SK-N-SH (cell line): ENCODE data around the gene TAF6L. TPM values are rescaled to one million over a fixed set of nuclear protein-coding genes. Genes with fewer than 3 reads are reported as not detected.
"Not testable (repeated sequence)": the region's sequence is repeated elsewhere in the genome, so short reads cannot be mapped to it uniquely, and the experiment has no call there.

ENCODE experiments used
- CTCF ChIA-PET: fragments of 300-600, 350-600 bp; formaldehyde crosslinking; extraction: SDS; loops from one replicate; lab custom pipeline; 2021; lab: Yijun Ruan, JAX
- POLR2A ChIA-PET: fragments of 350-600 bp; sonication (Branson Sonifier 250); formaldehyde crosslinking; extraction: SDS; loops from one replicate; lab custom pipeline; 2020; ENCODE audit warnings: antibody characterized with exemption, inconsistent platforms; lab: Yijun Ruan, JAX
- DNase-seq: peaks from one replicate; pipeline ENCODE4 v3.0.0; 2012
- H2AFZ ChIP-seq: fragments of 200-600 bp; sonication (generic); 2 replicates; pipeline ENCODE4 v1.8.1; 2016; ENCODE audit warnings: antibody characterized with exemption, mild to moderate bottlenecking, low read depth
- H3F3A ChIP-seq: fragments of 200-600 bp; sonication (generic); replicated peaks from 2 replicates; pipeline ENCODE3; 2016; ENCODE audit warnings: antibody characterized with exemption, mild to moderate bottlenecking; ENCODE audit not compliant: insufficient read depth
- H3K27ac ChIP-seq, 2 experiments: fragments of 200-500 bp in 1 of 2; fragments of 200-600 bp in 1 of 2; sonication (Bioruptor generic) in 1 of 2; sonication (generic), shearing (Covaris generic) in 1 of 2; 2 replicates each; pipeline versions ENCODE4 v1.5.1 to v1.6.1; 2014 to 2016; ENCODE audit warnings: low read depth in 2 of 2, inconsistent platforms in 1 of 2, low read length in 1 of 2, mild to moderate bottlenecking in 1 of 2, mixed read lengths in 1 of 2
- H3K27me3 ChIP-seq: fragments of 200-600 bp; sonication (generic), shearing (Covaris generic); 2 replicates; pipeline ENCODE4 v1.6.1; 2016; ENCODE audit warnings: mixed run types; ENCODE audit not compliant: insufficient read depth
- H3K36me3 ChIP-seq, 2 experiments: fragments of 200-500 bp in 1 of 2; fragments of 200-600 bp in 1 of 2; sonication (Bioruptor generic) in 1 of 2; sonication (generic) in 1 of 2; replicated peaks in 1 of 2; 2 replicates each; pipeline versions ENCODE3 to v1.5.1; 2014 to 2016; ENCODE audit warnings: low read length in 1 of 2, mild to moderate bottlenecking in 1 of 2; ENCODE audit not compliant: insufficient read depth in 2 of 2, control insufficient read depth in 1 of 2
- H3K4me1 ChIP-seq, 2 experiments: fragments of 200-500 bp in 1 of 2; fragments of 200-600 bp in 1 of 2; sonication (Bioruptor generic) in 1 of 2; sonication (generic), shearing (Covaris generic) in 1 of 2; 2 replicates each; pipeline versions ENCODE4 v1.5.1 to v1.6.1; 2014 to 2016; ENCODE audit warnings: low read depth in 1 of 2, low read length in 1 of 2, mixed run types in 1 of 2; ENCODE audit not compliant: insufficient read depth in 2 of 2, control insufficient read depth in 1 of 2
- H3K4me2 ChIP-seq: fragments of 200-600 bp; sonication (generic), shearing (Covaris generic); 2 replicates; pipeline ENCODE4 v1.6.1; 2017; ENCODE audit warnings: mixed run types
- H3K4me3 ChIP-seq, 2 experiments: fragments of 200-500 bp in 1 of 2; fragments of 200-600 bp in 1 of 2; sonication (Bioruptor generic) in 1 of 2; sonication (generic), shearing (Covaris generic) in 1 of 2; 2 replicates each; pipeline versions ENCODE4 v1.5.1 to v1.8.1; 2014 to 2016; ENCODE audit warnings: low read depth in 2 of 2, inconsistent platforms in 1 of 2, low read length in 1 of 2, mild to moderate bottlenecking in 1 of 2, mixed read lengths in 1 of 2, moderate library complexity in 1 of 2
- H3K79me2 ChIP-seq: fragments of 200-600 bp; sonication (generic); 2 replicates; pipeline ENCODE4 v1.8.1; 2017; ENCODE audit warnings: mild to moderate bottlenecking; ENCODE audit not compliant: insufficient read depth
- H3K9ac ChIP-seq: fragments of 200-600 bp; sonication (generic); 2 replicates; pipeline ENCODE4 v1.6.1; 2017; ENCODE audit warnings: mixed run types
- H3K9me2 ChIP-seq: fragments of 200-600 bp; sonication (generic); 2 replicates; pipeline ENCODE4 v1.6.1; 2017; ENCODE audit warnings: mixed run types
- H3K9me3 ChIP-seq: fragments of 200-600 bp; sonication (generic); 2 replicates; pipeline ENCODE4 v1.6.1; 2017; ENCODE audit warnings: mixed run types, mild to moderate bottlenecking, moderate library complexity
- H4K20me1 ChIP-seq: fragments of 200-600 bp; sonication (generic); 2 replicates; pipeline ENCODE4 v1.6.1; 2017; ENCODE audit warnings: mild to moderate bottlenecking, mixed run types; ENCODE audit not compliant: insufficient read depth
- ELF1 ChIP-seq: IDR thresholded peaks from 2 replicates; pipeline ENCODE4 v1.4.0; 2012
- FOXM1 ChIP-seq: IDR thresholded peaks from 2 replicates; pipeline ENCODE4 v1.4.0; 2012; ENCODE audit warnings: low read depth, mild to moderate bottlenecking
- GABPA ChIP-seq: IDR thresholded peaks from 2 replicates; pipeline ENCODE4 v1.4.0; 2012; ENCODE audit warnings: low read depth, mild to moderate bottlenecking
- MXI1 ChIP-seq: IDR thresholded peaks from 2 replicates; pipeline ENCODE4 v1.6.1; 2012; ENCODE audit warnings: mild to moderate bottlenecking, low read depth, low read length, improper control_type of control experiment
- POLR2AphosphoS5 ChIP-seq: IDR thresholded peaks from 2 replicates; pipeline ENCODE4 v1.6.1; 2012; ENCODE audit warnings: low read depth, low read length
- TAF1 ChIP-seq: IDR thresholded peaks from 2 replicates; pipeline ENCODE4 v1.6.1; 2012; ENCODE audit warnings: low read depth, mild to moderate bottlenecking, low read length, moderate library complexity, borderline replicate concordance
- YY1 ChIP-seq: IDR thresholded peaks from 2 replicates; pipeline ENCODE4 v1.4.0; 2012; ENCODE audit warnings: low read depth, mild to moderate bottlenecking
- WGBS: methylation state at CpG from one replicate; pipeline ENCODE4 v1.1.6; 2017; ENCODE audit warnings: low lambda C conversion rate; 5-methylcytosine and 5-hydroxymethylcytosine counted together
- polyA plus RNA-seq, 3 experiments: library from polyadenylated mRNA; depleted of rRNA; stranded (reverse); fragments of >200 nt; gene quantifications; 2 replicates each; pipeline ENCODE4 v1.2.3, GENCODE V29; 2012
- TF ChIP-seq, protein P1 (sequence below): IDR thresholded peaks from 2 replicates; pipeline ENCODE4 v1.6.1; 2012; ENCODE audit warnings: mild to moderate bottlenecking, low read depth, low read length, moderate library complexity
- TF ChIP-seq, protein P2 (sequence below): IDR thresholded peaks from 2 replicates; pipeline ENCODE4 v1.4.0; 2012; ENCODE audit warnings: low read depth
- TF ChIP-seq, protein P3 (sequence below): fragments of 150-350 bp; IDR thresholded peaks from 2 replicates; pipeline ENCODE4 v1.6.1; 2016; ENCODE audit warnings: mild to moderate bottlenecking, low read depth, low read length

The TAF6L gene
- polyA plus RNA-seq, 1 of the 3 experiments (the other 2 are of a cell fraction): 33.6 TPM

DNA sequence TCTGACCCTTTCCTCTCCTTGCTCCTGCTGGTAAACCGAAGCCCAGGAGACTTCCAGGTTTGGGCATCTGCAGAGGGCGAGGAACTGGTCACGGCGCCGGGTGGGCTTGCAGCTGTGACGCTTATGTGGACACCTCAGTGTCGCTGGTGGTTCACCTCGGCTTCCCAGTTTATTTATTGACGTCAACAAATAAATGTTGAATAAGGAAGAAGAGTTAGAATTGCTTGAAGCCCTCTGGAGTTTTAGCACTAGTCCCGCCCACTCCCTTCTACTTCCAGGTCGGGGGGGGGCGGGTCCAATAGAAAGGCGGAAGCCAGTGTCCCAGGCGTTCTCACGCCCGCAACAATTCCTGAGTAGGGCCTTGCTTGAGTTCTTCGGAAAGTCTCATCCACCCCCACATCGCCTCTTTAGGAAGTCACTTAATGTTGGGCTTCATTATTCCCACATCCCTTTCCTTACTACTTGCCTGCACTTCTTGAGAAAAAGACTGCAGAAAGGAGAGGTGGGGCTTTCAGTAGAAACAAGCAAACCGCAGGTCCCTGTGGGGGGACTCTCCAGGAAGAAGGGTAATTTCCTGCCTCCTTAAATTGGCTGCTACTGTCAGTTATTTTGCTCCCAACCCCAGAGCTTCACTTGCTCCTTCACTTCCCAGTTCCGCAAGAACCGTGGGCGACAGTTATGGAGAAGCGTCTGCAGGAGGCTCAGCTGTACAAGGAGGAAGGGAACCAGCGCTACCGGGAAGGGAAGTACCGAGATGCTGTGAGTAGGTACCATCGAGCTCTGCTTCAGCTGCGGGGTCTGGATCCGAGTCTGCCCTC, 42.8 kb upstream of the TAF6L start, which contains the start of gene TTC9C:
Gene TTC9C (plus strand): TSS at position 316 of the 818 bp plus-strand sequence. CDS start 363 bp downstream, at position 679.
- Histone ChIP-seq H3K9me3 (no peaks in the 10 kb centered on the region), H3K9me2 (no peaks in the 10 kb centered on the region), H3K27me3 (no peaks in the 10 kb centered on the region), H3K27ac (peak within 1 kb of the TSS; percentile 99), H3K4me1 (peaks cover 12 to 21% of the 10 kb centered on the region in 2 experiments; a peak in 3 of 4 replicates), H3F3A (peaks cover 36% of the 10 kb centered on the region), H3K9ac (peak within 1 kb of the TSS; percentile 88), H3K4me2 (peak within 1 kb of the TSS; percentile 93), H3K36me3 (peaks cover 22 to 27% of the 10 kb centered on the region in 2 experiments), H3K79me2 (peaks cover 84% of the 10 kb centered on the region), H2AFZ (peak within 1 kb of the TSS; percentile 99), H4K20me1 (peaks cover 33% of the 10 kb centered on the region), H3K4me3 (peak within 1 kb of the TSS; percentile 89 to 92)
- DNase-seq: peak; percentile 79
- ChIA-PET POLR2A (interaction anchor here (0.6 to 4.1 kb wide), 10 partner anchors 19 to 140 kb away, joined by 3 to 33 read pairs (median 11); partner anchors contain the start of genes C11orf98, CSKMT, LBHD1 and TAF6L), CTCF (interaction anchor here (0.8 to 2.1 kb wide), 7 partner anchors 13 to 186 kb away, joined by 3 to 5 read pairs (median 4); partner anchors contain the start of gene POLR2G)
- under 1% methylated on average over 28 of the region's 29 CpGs for WGBS
- TF ChIP-seq, protein P1, sequence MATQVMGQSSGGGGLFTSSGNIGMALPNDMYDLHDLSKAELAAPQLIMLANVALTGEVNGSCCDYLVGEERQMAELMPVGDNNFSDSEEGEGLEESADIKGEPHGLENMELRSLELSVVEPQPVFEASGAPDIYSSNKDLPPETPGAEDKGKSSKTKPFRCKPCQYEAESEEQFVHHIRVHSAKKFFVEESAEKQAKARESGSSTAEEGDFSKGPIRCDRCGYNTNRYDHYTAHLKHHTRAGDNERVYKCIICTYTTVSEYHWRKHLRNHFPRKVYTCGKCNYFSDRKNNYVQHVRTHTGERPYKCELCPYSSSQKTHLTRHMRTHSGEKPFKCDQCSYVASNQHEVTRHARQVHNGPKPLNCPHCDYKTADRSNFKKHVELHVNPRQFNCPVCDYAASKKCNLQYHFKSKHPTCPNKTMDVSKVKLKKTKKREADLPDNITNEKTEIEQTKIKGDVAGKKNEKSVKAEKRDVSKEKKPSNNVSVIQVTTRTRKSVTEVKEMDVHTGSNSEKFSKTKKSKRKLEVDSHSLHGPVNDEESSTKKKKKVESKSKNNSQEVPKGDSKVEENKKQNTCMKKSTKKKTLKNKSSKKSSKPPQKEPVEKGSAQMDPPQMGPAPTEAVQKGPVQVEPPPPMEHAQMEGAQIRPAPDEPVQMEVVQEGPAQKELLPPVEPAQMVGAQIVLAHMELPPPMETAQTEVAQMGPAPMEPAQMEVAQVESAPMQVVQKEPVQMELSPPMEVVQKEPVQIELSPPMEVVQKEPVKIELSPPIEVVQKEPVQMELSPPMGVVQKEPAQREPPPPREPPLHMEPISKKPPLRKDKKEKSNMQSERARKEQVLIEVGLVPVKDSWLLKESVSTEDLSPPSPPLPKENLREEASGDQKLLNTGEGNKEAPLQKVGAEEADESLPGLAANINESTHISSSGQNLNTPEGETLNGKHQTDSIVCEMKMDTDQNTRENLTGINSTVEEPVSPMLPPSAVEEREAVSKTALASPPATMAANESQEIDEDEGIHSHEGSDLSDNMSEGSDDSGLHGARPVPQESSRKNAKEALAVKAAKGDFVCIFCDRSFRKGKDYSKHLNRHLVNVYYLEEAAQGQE: 0 out of 2 replicates have a peak, but pooled peaks have one; percentile 6
- TF ChIP-seq MXI1 (peak; percentile 94), POLR2AphosphoS5 (peak; percentile 95), FOXM1 (0 out of 2 replicates have a peak, but pooled peaks have one; percentile 3), ELF1 (peak; percentile 91), TAF1 (peak; percentile 55; the same call in 1 of the 2 replicates), YY1 (no peak), GABPA (peak; percentile 92)
- TF ChIP-seq, protein P2, sequence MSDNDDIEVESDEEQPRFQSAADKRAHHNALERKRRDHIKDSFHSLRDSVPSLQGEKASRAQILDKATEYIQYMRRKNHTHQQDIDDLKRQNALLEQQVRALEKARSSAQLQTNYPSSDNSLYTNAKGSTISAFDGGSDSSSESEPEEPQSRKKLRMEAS: peak; percentile 75
- TF ChIP-seq, protein P3, sequence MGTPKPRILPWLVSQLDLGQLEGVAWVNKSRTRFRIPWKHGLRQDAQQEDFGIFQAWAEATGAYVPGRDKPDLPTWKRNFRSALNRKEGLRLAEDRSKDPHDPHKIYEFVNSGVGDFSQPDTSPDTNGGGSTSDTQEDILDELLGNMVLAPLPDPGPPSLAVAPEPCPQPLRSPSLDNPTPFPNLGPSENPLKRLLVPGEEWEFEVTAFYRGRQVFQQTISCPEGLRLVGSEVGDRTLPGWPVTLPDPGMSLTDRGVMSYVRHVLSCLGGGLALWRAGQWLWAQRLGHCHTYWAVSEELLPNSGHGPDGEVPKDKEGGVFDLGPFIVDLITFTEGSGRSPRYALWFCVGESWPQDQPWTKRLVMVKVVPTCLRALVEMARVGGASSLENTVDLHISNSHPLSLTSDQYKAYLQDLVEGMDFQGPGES: no peak

DNA sequence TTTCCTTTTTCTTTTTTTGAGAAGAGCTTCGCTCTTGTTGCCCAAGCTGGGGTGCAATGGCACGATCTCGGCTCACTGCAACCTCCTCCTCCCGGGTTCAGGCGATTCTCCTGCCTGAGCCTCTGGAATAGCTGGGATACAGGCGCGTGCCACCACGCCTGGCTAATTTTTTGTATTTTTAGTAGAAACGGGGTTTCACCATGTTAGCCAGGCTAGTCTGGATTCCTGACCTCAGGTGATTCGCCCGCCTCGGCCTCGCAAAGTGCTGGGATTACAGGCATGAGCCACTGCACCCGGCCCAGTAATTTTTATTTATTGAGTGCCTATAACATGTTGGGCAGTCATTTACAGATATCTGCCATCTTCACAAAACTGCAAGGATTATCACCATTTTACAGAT, 41.1 kb upstream of the TAF6L start:
- H3K9me2 ChIP-seq, H3K4me1 ChIP-seq, H3K9me3 ChIP-seq, H3K27me3 ChIP-seq, H2AFZ ChIP-seq, DNase-seq: not testable (repeated sequence)
- peak overlapping the region; percentile 65 to 92 for H3K4me3 ChIP-seq
- 67% methylated on average over 14 of the region's 14 CpGs for WGBS
- peak overlapping the region; percentile 93 for H3K4me2 ChIP-seq
- H3F3A ChIP-seq: peaks cover 32% of the 10 kb centered on the region
- peaks cover 83% of the 10 kb centered on the region for H3K79me2 ChIP-seq
- H3K36me3 ChIP-seq: peaks cover 8 to 23% of the 10 kb centered on the region in 2 experiments
- ChIA-PET POLR2A (interaction anchor here (0.6 to 4.1 kb wide), 7 partner anchors 23 to 124 kb away, joined by 3 to 33 read pairs (median 5); partner anchors contain the start of genes BSCL2, LBHD1, TMEM179B and UQCC3), CTCF (interaction anchor here (1.2 to 3.9 kb wide), 5 partner anchors 24 to 57 kb away, joined by 3 to 14 read pairs (median 4); partner anchors contain the start of genes TMEM179B and ZBTB3)
- peak overlapping the region in 1 of 2 experiments; percentile 99; a peak in 2 of 4 replicates for H3K27ac ChIP-seq
- peak overlapping the region; percentile 60; the same call in 1 of the 2 replicates for H3K9ac ChIP-seq
- H4K20me1 ChIP-seq: peaks cover 16% of the 10 kb centered on the region
